GM18511 (cell line): Measurements from ENCODE around the gene USF2.

Experiments used
- ATAC-seq: cut with Tn5 transposase; IDR thresholded peaks from one replicate; pipeline ENCODE4 v1.9.1; 2021; ENCODE audit warnings: mild to moderate bottlenecking, moderate library complexity; ENCODE audit not compliant: unreplicated experiment

Gene USF2

DNA sequence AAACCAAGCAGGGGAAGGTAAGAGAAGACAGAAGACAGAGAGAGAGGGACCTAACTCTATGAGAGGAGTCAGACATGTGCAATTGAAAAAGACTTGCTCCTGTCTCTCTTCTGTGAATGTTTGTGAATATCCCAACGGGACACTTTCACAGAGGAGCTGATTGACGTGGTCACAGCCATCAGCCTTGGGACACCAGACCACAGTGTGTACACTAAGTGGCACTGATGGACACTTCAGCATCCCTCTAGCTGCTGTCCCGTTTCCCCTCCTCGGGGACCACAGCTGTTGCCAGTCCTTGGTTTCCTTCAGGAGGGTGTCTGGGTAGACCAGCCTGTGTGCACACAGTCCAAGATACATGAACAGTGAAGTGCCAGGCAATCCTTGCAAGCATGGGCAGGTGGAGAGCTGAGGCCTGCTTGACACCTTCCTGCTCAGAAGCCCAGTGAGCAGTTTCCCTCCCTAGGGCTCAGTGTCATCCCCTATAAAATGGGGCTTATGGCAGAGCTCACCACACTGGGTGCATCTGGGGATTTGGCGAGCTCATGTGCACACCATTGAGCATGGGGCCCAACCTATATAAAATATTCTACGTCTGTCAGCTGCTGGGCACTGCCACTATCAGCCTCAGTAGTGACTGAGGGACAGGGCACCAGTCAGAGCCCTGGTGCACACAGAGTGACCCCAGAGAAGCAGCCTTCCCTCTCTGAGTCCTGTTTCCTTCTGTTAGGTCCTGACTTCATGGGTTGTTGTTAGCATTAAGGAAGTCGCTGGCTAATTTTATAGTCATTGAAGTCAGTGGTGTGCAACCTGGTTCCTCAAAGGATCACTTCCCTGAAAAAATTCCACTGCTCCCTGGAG is 4.3 kb upstream of the USF2 start:
- no peak for ATAC-seq

- no peak for ATAC-seq
Measured at GRCh38 chr19:35265126-35265899, 3.4 kb upstream of the USF2 start.

DNA sequence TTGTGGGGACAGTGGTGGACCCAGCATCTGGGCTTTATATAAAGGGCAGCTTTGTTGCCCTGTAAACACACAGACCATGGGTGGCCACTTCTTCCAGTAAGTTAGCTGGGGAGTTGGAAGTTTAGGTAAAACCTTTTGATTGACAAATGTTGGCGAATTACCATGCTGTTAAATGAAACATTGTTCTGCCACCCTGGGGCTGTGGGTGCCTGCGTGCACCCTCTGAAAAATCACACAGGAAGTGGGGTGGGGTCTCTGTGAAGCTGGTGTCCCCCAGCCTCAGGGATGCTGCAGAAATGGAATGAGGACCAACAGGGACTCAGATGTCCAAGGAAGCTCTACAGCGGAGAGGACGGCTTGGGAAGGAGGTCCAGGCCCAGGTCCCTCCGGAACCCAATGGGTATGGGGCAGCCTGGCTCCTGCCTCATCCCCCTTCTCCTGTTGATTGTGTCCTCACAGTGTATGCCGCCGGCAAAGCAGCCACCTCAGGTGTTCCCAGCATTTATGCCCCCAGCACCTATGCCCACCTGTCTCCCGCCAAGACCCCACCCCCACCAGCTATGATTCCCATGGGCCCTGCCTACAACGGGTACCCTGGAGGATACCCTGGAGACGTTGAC is 2.8 kb upstream of the USF2 start:
- no peak for ATAC-seq

DNA sequence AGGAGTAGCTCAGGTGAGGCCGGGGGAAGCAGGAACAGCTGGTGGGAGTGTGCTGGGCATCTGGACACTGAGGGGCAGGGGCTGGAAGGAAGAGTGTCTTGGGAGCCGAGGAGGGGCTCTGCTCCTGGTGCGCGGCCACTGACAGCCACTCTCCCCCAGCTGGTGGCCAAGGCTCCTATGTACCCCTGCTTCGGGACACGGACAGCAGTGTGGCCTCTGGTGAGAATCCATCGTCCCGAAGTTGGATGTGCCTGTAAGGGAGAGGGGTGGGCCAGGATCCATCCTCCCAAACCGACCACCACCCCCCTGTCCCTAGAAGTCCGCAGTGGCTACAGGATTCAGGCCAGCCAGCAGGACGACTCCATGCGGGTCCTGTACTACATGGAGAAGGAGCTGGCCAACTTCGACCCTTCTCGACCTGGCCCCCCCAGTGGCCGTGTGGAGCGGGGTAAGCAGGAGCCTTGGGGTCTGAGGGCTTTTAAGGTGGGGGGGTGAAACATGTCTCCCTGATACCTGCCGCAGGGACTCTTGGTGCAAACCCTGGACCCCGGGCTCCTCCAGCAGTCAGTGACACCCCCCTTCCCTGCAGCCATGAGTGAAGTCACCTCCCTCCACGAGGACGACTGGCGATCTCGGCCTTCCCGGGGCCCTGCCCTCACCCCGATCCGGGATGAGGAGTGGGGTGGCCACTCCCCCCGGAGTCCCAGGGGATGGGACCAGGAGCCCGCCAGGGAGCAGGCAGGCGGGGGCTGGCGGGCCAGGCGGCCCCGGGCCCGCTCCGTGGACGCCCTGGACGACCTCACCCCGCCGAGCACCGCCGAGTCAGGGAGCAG is 2.0 kb upstream of the USF2 start:
- no peak for ATAC-seq

DNA sequence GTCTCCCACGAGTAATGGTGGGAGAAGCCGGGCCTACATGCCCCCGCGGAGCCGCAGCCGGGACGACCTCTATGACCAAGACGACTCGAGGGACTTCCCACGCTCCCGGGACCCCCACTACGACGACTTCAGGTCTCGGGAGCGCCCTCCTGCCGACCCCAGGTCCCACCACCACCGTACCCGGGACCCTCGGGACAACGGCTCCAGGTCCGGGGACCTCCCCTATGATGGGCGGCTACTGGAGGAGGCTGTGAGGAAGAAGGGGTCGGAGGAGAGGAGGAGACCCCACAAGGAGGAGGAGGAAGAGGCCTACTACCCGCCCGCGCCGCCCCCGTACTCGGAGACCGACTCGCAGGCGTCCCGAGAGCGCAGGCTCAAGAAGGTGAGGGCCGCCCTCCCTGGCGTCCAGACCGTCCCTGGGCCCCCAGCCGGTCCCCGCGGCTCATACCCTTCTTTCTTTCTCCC is 1.4 kb upstream of the USF2 start:
- peak; percentile 25 for ATAC-seq

GRCh38 chr19:35267818-35268535 is 785 bp upstream of the USF2 start:
- ATAC-seq: peak; percentile 50

- ATAC-seq: peak; percentile 62
Measured at GRCh38 chr19:35269438-35270117, 816 bp downstream of the USF2 start.

DNA sequence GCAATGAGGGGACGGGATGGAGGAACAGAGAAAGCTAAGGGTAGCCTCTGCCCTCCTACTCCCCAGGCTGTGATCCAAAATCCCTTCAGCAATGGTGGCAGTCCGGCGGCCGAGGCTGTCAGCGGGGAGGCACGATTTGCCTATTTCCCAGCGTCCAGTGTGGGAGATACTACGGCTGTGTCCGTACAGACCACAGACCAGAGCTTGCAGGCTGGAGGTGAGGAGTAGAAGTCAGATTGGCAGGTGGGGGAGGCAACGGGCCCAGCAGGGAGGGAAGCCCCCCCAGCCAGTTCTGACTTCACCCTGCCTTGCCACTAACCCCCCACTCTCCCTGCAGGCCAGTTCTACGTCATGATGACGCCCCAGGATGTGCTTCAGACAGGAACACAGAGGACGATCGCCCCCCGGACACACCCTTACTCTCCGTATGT is 1.6 kb downstream of the USF2 start:
- ATAC-seq: no peak

- no peak for ATAC-seq
Measured at GRCh38 chr19:35271546-35271945, 2.8 kb downstream of the USF2 start.

DNA sequence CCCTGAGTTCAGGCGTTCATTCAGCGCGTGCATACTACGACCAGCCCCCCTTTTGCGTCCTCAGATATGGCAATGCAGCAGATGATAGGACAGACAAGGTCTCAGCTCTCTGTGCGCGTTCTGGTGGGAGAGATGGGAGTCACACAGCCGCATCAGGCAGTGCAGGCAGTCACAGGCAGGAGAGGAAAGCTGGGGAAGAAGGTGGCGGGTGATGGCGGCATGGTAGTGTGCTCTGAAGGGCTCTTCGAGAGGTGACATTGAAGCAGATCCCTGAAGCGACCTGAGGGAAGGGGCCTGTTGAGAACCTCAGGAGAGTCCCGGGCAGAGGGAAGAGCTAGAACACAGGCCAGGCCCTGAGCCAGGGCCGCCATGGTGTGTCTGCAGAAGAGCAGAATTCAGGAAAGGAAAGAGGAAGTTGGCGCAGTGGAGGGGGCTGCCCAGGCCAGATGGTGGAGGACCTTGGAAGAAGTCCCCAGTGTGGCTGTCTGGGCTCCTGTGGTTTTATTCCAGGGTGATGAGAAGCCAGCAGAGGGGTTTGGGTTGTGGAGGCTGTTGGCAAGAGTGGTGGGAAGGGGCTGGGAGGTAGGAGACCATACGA is 3.5 kb downstream of the USF2 start:
- ATAC-seq: no peak

DNA sequence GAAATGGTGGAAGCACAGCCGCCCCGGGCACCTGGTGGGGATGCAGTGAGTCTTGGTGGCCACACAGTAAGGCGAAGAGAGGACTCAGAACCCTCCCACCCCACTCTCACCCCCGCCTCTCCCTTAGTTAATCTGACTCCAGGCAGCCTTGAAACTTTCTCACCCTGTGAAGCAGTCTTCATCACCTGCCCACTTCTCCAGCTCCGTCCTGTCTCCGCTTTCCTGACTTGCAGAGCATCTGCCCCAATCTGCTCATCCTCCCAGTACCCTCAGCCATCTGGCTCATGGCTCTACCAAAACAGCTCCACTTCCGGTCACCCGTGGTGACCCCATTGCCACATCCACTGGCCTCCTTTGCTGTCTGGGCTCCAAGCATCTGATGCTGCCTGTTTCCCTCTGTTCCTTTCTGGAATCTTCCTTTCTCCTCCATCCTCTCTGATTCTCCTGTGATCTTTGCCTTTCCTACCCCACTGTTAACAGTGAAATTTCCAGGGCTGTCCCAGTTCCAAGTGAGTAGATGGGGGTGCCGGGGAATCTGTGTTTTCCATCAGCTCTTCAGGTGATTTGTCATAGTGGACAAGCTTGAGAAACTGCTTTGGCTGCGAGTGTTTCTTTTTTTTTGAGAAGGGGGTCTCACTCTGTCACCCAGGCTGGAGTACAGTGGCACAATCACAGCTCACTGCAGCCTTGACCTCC is 4.3 kb downstream of the USF2 start:
- no peak for ATAC-seq

GRCh38 chr19:35273686-35274259 is 5.0 kb downstream of the USF2 start:
- ATAC-seq: no peak

GRCh38 chr19:35274323-35274722 is 5.6 kb downstream of the USF2 start:
- ATAC-seq: no peak

DNA sequence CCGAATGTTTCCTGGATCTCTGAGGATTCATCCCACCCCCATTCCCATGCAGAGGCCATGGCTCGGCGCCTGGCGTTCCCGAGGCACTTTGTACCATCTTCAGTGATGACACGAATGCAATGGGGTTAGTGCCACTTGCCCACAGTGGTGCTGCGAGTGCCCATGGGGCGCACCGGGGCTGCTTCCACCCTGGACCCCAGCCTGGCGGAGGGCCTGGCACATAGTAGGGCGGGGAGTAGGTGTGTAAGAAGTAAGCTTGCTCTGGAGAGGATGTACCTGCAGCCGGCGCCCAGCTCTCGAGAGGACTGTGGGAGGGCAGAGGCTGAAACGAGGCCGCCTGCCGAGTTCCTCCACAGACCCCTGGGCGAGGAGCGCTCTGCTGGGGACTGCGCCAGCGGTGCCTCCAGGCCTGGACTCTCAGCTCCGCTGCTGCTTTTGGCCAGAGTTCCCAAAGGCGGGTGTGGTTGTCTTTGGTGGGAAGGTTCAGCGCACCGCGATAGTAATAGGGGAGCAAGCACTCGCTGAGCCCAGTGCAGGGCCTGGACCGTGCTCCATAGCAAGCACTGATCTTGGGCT is 8.0 kb downstream of the USF2 start:
- no peak for ATAC-seq

DNA sequence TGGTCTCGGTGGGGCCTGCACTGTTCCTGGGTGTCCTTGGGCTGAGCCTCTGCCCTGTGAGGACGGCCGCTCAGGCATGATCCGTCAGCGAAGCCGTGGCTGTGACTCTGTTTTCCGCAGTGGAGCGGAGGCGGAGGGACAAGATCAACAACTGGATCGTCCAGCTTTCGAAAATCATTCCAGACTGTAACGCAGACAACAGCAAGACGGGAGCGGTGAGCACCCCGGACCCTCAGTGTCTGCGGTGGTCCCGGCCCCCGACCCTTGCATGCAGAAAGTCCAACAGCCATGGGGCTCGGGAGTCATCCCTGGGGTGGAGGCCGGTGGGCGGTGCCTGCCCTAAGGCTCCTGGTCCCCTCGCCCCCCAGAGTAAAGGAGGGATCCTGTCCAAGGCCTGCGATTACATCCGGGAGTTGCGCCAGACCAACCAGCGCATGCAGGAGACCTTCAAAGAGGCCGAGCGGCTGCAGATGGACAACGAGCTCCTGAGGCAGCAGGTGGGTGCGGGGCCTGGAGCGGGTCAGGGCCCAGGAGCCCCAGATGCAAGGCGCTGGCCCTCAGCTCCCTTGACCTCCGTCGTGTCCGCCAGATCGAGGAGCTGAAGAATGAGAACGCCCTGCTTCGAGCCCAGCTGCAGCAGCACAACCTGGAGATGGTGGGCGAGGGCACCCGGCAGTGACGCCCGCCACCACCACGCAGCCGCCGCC is 10.0 kb downstream of the USF2 start:
- no peak for ATAC-seq

- no peak for ATAC-seq
Measured at GRCh38 chr19:35279374-35279773, 10.6 kb downstream of the USF2 start.
